ENCODE results near the gene APOH.

Gene APOH

DNA sequence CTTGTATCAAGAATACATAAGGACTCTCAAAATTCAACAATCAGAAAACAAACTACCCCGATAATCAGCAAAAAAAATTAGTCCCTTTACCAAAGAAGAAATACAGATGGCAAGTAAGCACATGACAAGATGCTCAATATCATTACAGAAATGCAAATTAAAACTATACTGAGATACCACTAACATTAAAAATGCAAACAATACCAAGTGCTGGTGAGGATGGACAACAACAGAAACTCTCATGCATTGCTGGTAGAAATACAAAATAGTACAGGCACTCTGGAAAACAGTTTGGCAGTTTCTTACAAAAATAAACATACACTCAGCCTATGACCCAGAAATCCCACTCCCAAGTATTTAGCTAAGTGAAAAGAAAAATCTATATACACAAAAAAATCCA is 44.8 kb downstream of the APOH start:
- Histone ChIP-seq H3K27me3 (ENCODE audit: control insufficient read depth, insufficient read depth, low read length) (no peaks in the 10 kb centered on the region), H3K4me3 (ENCODE audit: low read depth, low read length) (no peak overlapping the region), H3K4me1 (no peaks in the 10 kb centered on the region), H3K36me3 (ENCODE audit: control insufficient read depth, insufficient read depth, low read length) (no peaks in the 10 kb centered on the region), H3K4me2 (ENCODE audit: low read length) (no peak overlapping the region), H3K9ac (no peak overlapping the region), H3K79me2 (peaks cover 7% of the 10 kb centered on the region), H3K27ac (no peak overlapping the region), H3K9me3 (ENCODE audit: control insufficient read depth, low read length) (no peaks in the 10 kb centered on the region), H2AFZ (no peak overlapping the region)
- no peak for TF ChIP-seq CTCF (IDR thresholded peaks at IDR 0.05)

GRCh38 chr17:66183529-66183928 is 45.7 kb downstream of the APOH start:
- Histone ChIP-seq H3K79me2 (peaks cover 3% of the 10 kb centered on the region), H3K4me1 (no peaks in the 10 kb centered on the region), H3K27me3 (ENCODE audit: control insufficient read depth, insufficient read depth, low read length) (no peaks in the 10 kb centered on the region), H3K9ac (no peak overlapping the region), H3K36me3 (ENCODE audit: control insufficient read depth, insufficient read depth, low read length) (no peaks in the 10 kb centered on the region), H3K9me3 (ENCODE audit: control insufficient read depth, low read length) (no peaks in the 10 kb centered on the region), H3K4me2 (ENCODE audit: low read length) (no peak overlapping the region), H3K27ac (no peak overlapping the region), H3K4me3 (ENCODE audit: low read depth, low read length) (no peak overlapping the region), H2AFZ (no peak overlapping the region)
- no peak for TF ChIP-seq CTCF (IDR thresholded peaks at IDR 0.05)

- Histone ChIP-seq H3K27ac (no peak overlapping the region), H3K4me2 (ENCODE audit: low read length) (no peak overlapping the region), H3K9ac (no peak overlapping the region), H3K4me1 (no peaks in the 10 kb centered on the region), H3K27me3 (ENCODE audit: control insufficient read depth, insufficient read depth, low read length) (no peaks in the 10 kb centered on the region), H3K9me3 (ENCODE audit: control insufficient read depth, low read length) (no peaks in the 10 kb centered on the region), H3K36me3 (ENCODE audit: control insufficient read depth, insufficient read depth, low read length) (no peaks in the 10 kb centered on the region), H3K4me3 (ENCODE audit: low read depth, low read length) (no peak overlapping the region), H2AFZ (no peak overlapping the region), H3K79me2 (no peaks in the 10 kb centered on the region)
- no peak for TF ChIP-seq CTCF (IDR thresholded peaks at IDR 0.05)
These were observed 50.6 kb downstream of the APOH start for GRCh38 chr17:66178642-66179041.

DNA sequence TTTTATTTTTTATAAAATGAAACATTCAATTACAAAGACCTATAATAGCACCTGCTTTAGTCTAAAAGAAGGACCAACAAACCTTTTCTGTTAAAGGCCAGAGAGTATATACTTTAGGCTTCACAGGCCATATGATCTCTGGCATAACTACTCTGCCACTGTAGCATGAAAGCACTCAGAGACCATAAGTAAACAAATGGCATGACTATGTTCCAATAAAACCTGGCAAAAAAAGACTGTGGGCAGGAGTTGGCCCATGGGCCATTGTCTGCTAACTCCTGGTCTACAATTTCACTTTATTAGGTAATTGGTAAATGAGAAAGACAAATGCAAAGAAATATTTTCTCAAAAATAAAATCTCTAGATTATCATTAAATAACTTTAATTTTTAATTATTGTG is 52.2 kb downstream of the APOH start:
- no peaks in the 10 kb centered on the region for H3K9me3 ChIP-seq (ENCODE audit: control insufficient read depth, low read length)
- no peak for TF ChIP-seq CTCF (IDR thresholded peaks at IDR 0.05)
- H3K36me3 ChIP-seq (ENCODE audit: control insufficient read depth, insufficient read depth, low read length): no peaks in the 10 kb centered on the region
- H2AFZ ChIP-seq: no peak overlapping the region
- no peak overlapping the region for H3K9ac ChIP-seq
- H3K27me3 ChIP-seq (ENCODE audit: control insufficient read depth, insufficient read depth, low read length): no peaks in the 10 kb centered on the region
- H3K4me3 ChIP-seq (ENCODE audit: low read depth, low read length): no peak overlapping the region
- no peak overlapping the region for H3K27ac ChIP-seq
- H3K79me2 ChIP-seq: no peaks in the 10 kb centered on the region
- H3K4me1 ChIP-seq: no peaks in the 10 kb centered on the region
- H3K4me2 ChIP-seq (ENCODE audit: low read length): no peak overlapping the region

- no peaks in the 10 kb centered on the region for H3K36me3 ChIP-seq (ENCODE audit: control insufficient read depth, insufficient read depth, low read length)
- TF ChIP-seq CTCF (IDR thresholded peaks at IDR 0.05): no peak
These were observed 53.3 kb downstream of the APOH start for GRCh38 chr17:66175892-66176291.

More at GRCh38 chr17:66175892-66176291, 53.3 kb downstream of the APOH start:
- no peaks in the 10 kb centered on the region for H3K4me1 ChIP-seq
- no peaks in the 10 kb centered on the region for H3K79me2 ChIP-seq
- H2AFZ ChIP-seq: no peak overlapping the region
- H3K9me3 ChIP-seq (ENCODE audit: control insufficient read depth, low read length): no peaks in the 10 kb centered on the region
- no peaks in the 10 kb centered on the region for H3K27me3 ChIP-seq (ENCODE audit: control insufficient read depth, insufficient read depth, low read length)
- no peak overlapping the region for H3K4me2 ChIP-seq (ENCODE audit: low read length)
- no peak overlapping the region for H3K9ac ChIP-seq
- no peak overlapping the region for H3K27ac ChIP-seq
- H3K4me3 ChIP-seq (ENCODE audit: low read depth, low read length): no peak overlapping the region
